HG02623 (cell line): ENCODE results near the gene DCC.

Experiments
- ATAC-seq: cut with Tn5 transposase; IDR thresholded peaks from one replicate; pipeline ENCODE4 v1.9.1; 2021; ENCODE audit warnings: moderate library complexity; ENCODE audit not compliant: unreplicated experiment

The DCC gene

DNA sequence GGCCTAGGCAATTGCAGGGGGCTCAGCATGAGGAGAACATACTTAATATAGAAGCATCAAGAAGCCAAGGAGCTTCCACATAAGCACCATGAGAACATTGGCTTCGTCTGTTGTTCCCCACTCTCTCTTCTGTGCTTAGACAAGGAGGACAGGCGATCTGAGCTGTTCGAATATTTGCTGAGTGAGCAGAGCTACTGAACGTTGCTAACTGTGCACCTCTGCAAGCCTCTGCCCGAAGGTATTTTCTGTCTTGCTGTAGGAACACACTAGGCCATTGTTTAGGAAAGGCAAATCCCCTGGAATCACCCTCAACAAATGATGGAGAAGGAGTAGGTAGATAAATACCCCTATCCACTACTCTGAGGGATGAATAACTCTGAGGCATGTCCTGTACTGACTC is 813.8 kb downstream of the DCC start:
- no peak for ATAC-seq

GRCh38 chr18:53165770-53166169 is 825.8 kb downstream of the DCC start:
- no peak for ATAC-seq

DNA sequence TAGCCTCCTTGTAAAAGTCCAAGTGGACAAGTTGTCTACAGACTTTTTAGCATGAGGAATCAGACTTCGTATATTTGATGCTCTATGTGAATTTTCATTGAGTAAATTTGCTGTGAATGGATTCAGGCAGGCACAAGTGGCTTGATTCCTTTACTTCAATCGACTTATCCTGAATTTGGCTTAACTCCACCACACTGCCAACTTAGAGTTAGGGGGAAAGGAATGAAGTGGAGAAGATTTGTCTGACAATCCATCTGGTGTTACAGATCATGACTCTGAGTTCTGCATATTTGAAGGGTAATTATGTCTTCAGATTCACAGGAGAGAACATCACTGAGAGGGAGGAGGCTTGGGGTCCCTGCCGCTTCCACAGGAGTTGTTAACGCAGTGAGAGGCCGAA is 829.3 kb downstream of the DCC start:
- no peak for ATAC-seq

- ATAC-seq: no peak
Measured at GRCh38 chr18:53191634-53192033, 851.6 kb downstream of the DCC start.

GRCh38 chr18:53193870-53194269 is 853.9 kb downstream of the DCC start:
- ATAC-seq: no peak

- ATAC-seq: no peak
Measured at GRCh38 chr18:53219853-53220252, 879.9 kb downstream of the DCC start.

- ATAC-seq: no peak
Measured at GRCh38 chr18:53224128-53224778, 884.3 kb downstream of the DCC start.

GRCh38 chr18:53225567-53226325 is 885.7 kb downstream of the DCC start:
- ATAC-seq: no peak

- ATAC-seq: no peak
Measured at GRCh38 chr18:53234610-53235009, 894.6 kb downstream of the DCC start.

- ATAC-seq: no peak
Measured at GRCh38 chr18:53241161-53241560, 901.2 kb downstream of the DCC start.

DNA sequence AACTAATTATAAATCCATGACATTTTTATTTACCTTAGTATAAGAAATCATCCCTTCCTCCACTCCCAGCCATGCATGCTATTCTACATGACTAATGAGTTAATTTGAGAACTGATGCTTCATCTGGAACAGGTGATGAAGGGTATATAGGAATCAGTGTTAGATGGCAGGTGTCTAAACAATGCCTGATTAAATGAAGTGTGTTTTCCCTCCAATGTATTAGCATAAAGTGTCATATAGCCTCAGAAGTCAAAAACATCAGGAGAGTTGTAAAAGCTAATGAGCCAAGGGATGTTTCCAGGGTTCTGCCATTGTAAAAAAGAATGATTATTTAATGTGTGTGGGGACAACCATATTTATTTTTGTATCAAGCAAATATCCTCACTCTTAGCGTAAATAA is 913.8 kb downstream of the DCC start:
- ATAC-seq: no peak

DNA sequence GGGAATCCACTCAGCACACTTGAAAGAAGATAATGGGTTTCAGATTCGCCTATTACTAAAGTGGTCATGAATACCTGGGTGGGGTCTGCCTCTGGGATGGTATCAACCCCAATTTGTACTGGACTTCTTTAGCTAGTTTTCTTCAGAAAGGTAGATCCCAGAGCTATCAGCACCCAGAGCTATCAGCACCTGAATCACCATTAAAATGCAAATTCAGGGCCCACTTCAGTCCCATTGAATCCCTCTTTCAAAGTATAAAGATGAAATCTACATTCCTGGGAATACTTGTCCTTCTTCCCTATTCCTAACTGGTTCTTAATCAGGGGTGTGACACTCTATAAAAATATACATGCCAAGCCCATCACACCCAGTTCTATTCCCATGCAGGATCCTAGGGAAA is 914.3 kb downstream of the DCC start:
- ATAC-seq: no peak

GRCh38 chr18:53261241-53261640 is 921.2 kb downstream of the DCC start:
- ATAC-seq: no peak

- ATAC-seq: no peak
Measured at GRCh38 chr18:53266850-53267249, 926.9 kb downstream of the DCC start.

GRCh38 chr18:53268455-53268854 is 928.5 kb downstream of the DCC start:
- no peak for ATAC-seq

- ATAC-seq: no peak
Measured at GRCh38 chr18:53281406-53281805, 941.4 kb downstream of the DCC start.

DNA sequence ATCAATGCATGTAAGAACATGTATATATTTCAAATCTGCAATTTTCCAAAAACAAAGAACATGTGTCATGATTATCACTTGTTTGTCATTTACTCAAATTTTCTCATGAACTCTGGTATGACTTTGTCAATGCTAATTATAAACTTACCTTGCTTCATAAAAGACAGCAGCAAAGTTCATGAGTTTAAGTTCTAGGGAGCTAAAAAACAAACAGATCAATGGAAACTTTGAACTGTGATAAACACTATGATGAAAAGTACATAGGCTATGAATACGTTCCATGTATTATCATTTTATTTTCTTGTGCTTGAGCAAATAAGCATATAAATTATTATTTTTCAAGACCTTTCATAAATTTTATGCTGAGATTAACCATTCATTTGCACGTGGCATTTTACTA is 943.7 kb downstream of the DCC start:
- no peak for ATAC-seq

DNA sequence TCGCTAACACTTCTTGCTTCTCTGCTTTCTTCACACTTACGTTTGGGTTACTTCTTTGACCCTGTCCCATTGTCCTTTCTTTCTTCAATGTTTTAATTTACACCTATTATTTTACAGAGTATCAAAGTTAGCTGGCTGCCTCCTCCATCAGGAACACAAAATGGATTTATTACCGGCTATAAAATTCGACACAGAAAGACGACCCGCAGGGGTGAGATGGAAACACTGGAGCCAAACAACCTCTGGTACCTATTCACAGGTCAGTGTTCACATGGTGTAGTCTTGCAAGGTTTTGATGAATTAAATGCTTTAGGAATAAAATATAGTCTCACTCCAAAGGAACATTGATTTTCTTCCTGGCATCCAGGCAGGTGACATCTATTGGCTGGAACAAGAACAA is 965.5 kb downstream of the DCC start:
- no peak for ATAC-seq

GRCh38 chr18:53319628-53320027 is 979.6 kb downstream of the DCC start:
- no peak for ATAC-seq

DNA sequence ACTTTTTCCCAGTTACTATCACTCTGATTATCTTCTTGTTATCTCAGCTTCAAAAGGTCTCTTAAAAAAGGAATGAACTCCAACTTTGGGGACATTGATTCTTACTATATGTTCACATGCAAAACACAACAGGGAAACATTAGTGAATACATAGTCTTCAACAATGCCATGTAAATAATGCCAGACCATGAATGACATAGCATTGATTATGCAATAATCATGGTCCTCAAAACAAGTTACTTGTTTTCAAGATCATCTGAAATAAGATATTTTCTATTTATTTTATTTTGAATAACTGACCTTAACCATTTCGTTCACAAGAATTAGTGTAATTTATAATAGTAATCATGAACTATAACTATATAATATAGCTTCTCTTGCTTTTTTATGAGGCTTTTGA is 982.2 kb downstream of the DCC start:
- no peak for ATAC-seq

DNA sequence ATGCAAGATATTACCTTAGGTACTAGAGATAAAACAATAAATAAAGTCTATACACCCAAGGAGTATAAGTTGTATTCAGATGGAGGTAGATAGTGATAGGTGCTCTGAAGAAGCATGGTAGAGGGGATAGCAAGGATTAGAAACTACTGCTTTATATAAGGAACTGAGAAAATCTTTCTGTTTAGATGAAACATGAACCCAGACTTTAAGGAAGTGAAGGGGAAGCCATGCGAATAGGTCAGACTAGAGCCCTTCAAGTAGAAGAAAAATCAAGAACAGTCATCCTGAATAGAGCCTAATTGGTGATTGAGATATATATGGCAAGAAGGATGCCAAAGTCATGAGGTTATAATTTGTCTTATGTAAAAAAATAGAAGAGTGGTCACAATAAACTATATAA is 984.4 kb downstream of the DCC start:
- ATAC-seq: no peak

- no peak for ATAC-seq
Measured at GRCh38 chr18:53360501-53361443, 1020.8 kb downstream of the DCC start.
